D721Med (cell line): ENCODE measurements around the gene PTGFRN.
"Not testable (repeated sequence)": the region's sequence is repeated elsewhere in the genome, so short reads cannot be mapped to it uniquely, and the experiment has no call there.

ENCODE experiments used
- DNase-seq: peaks from one replicate; pipeline ENCODE4 v3.0.0; 2011; ENCODE audit warnings: low spot score; ENCODE audit not compliant: insufficient read length
- FAIRE-seq: peaks from 2 replicates; lab custom pipeline; 2011; peaks lifted over from hg19 to GRCh38; lab: Jason Lieb, UNC
- CTCF ChIP-seq: IDR thresholded peaks from 2 replicates; pipeline ENCODE4 v1.5.1; 2012; ENCODE audit warnings: mild to moderate bottlenecking, control low read depth; ENCODE audit not compliant: insufficient read depth; ENCODE audit errors: missing control alignments

PTGFRN gene

GRCh38 chr1:116961606-116962005, 51.9 kb downstream of the PTGFRN start:
- no peak for FAIRE-seq
- TF ChIP-seq CTCF, result no peak
- no peak for DNase-seq

GRCh38 chr1:116962987-116963639, 53.4 kb downstream of the PTGFRN start:
- DNase-seq, result no peak
- TF ChIP-seq CTCF, result no peak
- no peak for FAIRE-seq

GRCh38 chr1:116966791-116967190, 57.1 kb downstream of the PTGFRN start:
- TF ChIP-seq CTCF, result no peak

GRCh38 chr1:116968724-116969123, 59.0 kb downstream of the PTGFRN start:
- FAIRE-seq (no peak), DNase-seq (no peak)
- TF ChIP-seq CTCF, result no peak

More at GRCh38 chr1:116966791-116967190, 57.1 kb downstream of the PTGFRN start:
- no peak for FAIRE-seq
- DNase-seq, result no peak

- DNase-seq (no peak), FAIRE-seq (no peak)
- no peak for TF ChIP-seq CTCF
Observed at GRCh38 chr1:116971258-116971860, 61.6 kb downstream of the PTGFRN start.

GRCh38 chr1:116971965-116972673, 62.4 kb downstream of the PTGFRN start:
- no peak for DNase-seq
- no peak for FAIRE-seq
- no peak for TF ChIP-seq CTCF

- no peak for DNase-seq
- FAIRE-seq, result no peak
- TF ChIP-seq CTCF, result no peak
Observed at GRCh38 chr1:116972674-116973030, 62.9 kb downstream of the PTGFRN start.

GRCh38 chr1:116980309-116980708, 70.6 kb downstream of the PTGFRN start:
- not testable (repeated sequence) for FAIRE-seq, DNase-seq
